GM12801 (cell line): ENCODE measurements around the gene GK.

Source experiments
- CTCF ChIP-seq: IDR thresholded peaks from one replicate; pipeline ENCODE4 v1.5.1; 2011; ENCODE audit warnings: control low read depth; ENCODE audit not compliant: insufficient read length; ENCODE audit errors: extremely low read depth

Gene GK

GRCh38 chrX:30690330-30690729, 37.1 kb downstream of the GK start:
- TF ChIP-seq CTCF = no peak

- TF ChIP-seq CTCF = no peak
Measured at GRCh38 chrX:30693999-30694650, 40.9 kb downstream of the GK start.

GRCh38 chrX:30702736-30703135, 49.5 kb downstream of the GK start:
- no peak for TF ChIP-seq CTCF

GRCh38 chrX:30706216-30706775, 53.1 kb downstream of the GK start:
- no peak for TF ChIP-seq CTCF

- TF ChIP-seq CTCF = no peak
Measured at GRCh38 chrX:30712214-30712613, 59.0 kb downstream of the GK start.

- TF ChIP-seq CTCF = no peak
Measured at GRCh38 chrX:30713061-30713525, 59.9 kb downstream of the GK start.

- TF ChIP-seq CTCF = no peak
Measured at GRCh38 chrX:30714138-30714537, 60.9 kb downstream of the GK start.

GRCh38 chrX:30715976-30716375, 62.8 kb downstream of the GK start:
- no peak for TF ChIP-seq CTCF
